ENCODE measurements around the gene HEATR1. TPM values are rescaled to one million over a fixed set of nuclear protein-coding genes. Genes with fewer than 3 reads are reported as not detected.

Gene HEATR1
- total and polyA plus RNA-seq, 4 donors: 11.6 to 30.9 (median 19.8) TPM

DNA sequence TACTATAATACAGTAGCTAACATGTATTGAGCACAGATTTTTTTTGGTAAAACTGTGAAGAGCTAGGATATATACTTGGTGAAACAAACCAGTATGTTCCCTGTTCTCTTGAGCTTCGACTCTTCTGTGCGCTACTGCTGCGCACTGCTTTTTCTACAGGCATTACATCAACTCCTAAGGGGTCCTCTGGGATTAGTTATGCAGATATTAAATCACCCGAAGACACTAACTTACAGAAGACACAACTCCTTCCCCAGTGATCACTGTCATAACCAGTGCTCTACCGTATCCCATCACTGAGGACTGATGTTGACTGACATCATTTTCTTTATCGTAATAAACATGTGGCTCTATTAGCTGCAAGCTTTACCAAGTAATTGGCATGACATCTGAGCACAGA lies 55.9 kb downstream of the HEATR1 start:
- H3K4me3 ChIP-seq (ENCODE audit: low read depth, low read length): no peak overlapping the region
- peak in 1 of 6 donors; percentile 26 for DNase-seq (ENCODE audit: low read depth in 4 of 6, low spot score in 6 of 6)
- H3K36me3 ChIP-seq (ENCODE audit: control insufficient read depth, insufficient read depth, low read length): peaks cover 44% of the 10 kb centered on the region
- WGBS (ENCODE audit: insufficient coverage): 60% methylated on average over 1 of the region's 6 CpGs
- no peaks in the 10 kb centered on the region for H3K4me1 ChIP-seq (ENCODE audit: control insufficient read depth, insufficient read depth, low read length)
- H3K27me3 ChIP-seq (ENCODE audit: control insufficient read depth, insufficient read depth, low read length): no peaks in the 10 kb centered on the region
- H3K27ac ChIP-seq (ENCODE audit: low read depth, low read length): no peak overlapping the region
- H3K9me3 ChIP-seq (ENCODE audit: control insufficient read depth, insufficient read depth, low read length): no peaks in the 10 kb centered on the region

DNA sequence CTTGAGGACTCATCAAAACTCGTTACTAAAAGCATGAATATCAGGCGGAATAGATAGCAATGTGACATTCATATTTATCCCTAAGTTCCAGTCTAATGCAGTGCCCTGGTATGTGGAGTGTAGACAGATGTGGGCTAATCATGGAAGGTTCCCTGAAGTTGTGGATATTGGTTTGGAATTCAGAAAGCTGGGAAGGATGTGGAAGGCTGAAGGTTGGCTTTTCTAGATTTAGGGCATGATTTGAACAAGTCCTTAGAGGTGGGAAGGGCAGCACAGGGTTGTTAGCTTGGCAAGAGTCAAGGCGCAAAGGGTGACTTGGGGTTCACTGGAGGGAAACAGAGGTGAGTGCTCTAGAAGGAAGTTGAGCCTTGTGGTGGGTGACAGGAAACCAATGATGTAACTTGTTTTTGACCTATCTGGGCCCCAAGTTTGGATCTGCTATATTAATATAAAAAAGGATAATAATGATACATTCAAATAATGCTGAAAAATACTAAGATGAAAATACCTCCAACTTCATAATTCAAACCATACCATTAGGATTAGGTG lies 58.6 kb downstream of the HEATR1 start:
- WGBS (ENCODE audit: insufficient coverage): 100% methylated on average over 1 of the region's 3 CpGs
- Histone ChIP-seq H3K27me3 (ENCODE audit: control insufficient read depth, insufficient read depth, low read length) (no peaks in the 10 kb centered on the region), H3K27ac (ENCODE audit: low read depth, low read length) (no peak overlapping the region), H3K4me1 (ENCODE audit: control insufficient read depth, insufficient read depth, low read length) (no peaks in the 10 kb centered on the region), H3K9me3 (ENCODE audit: control insufficient read depth, insufficient read depth, low read length) (no peaks in the 10 kb centered on the region), H3K4me3 (ENCODE audit: low read depth, low read length) (no peak overlapping the region), H3K36me3 (ENCODE audit: control insufficient read depth, insufficient read depth, low read length) (peaks cover 49% of the 10 kb centered on the region)
- DNase-seq (ENCODE audit: low read depth in 4 of 6, low spot score in 6 of 6): no peak

- Histone ChIP-seq H3K27me3 (ENCODE audit: control insufficient read depth, insufficient read depth, low read length) (no peaks in the 10 kb centered on the region), H3K36me3 (ENCODE audit: control insufficient read depth, insufficient read depth, low read length) (peaks cover 50% of the 10 kb centered on the region), H3K4me1 (ENCODE audit: control insufficient read depth, insufficient read depth, low read length) (no peaks in the 10 kb centered on the region), H3K27ac (ENCODE audit: low read depth, low read length) (no peak overlapping the region), H3K9me3 (ENCODE audit: control insufficient read depth, insufficient read depth, low read length) (no peaks in the 10 kb centered on the region), H3K4me3 (ENCODE audit: low read depth, low read length) (no peak overlapping the region)
- DNase-seq (ENCODE audit: low read depth in 4 of 6, low spot score in 6 of 6): no peak
- WGBS (ENCODE audit: insufficient coverage): 91% methylated on average over 15 of the region's 16 CpGs
Observed at GRCh38 chr1:236543065-236543669, 61.1 kb downstream of the HEATR1 start.

GRCh38 chr1:236541710-236542109 lies 62.6 kb downstream of the HEATR1 start:
- WGBS (ENCODE audit: insufficient coverage): 100% methylated on average over 1 of the region's 4 CpGs
- H3K36me3 ChIP-seq (ENCODE audit: control insufficient read depth, insufficient read depth, low read length): peaks cover 42% of the 10 kb centered on the region
- H3K27me3 ChIP-seq (ENCODE audit: control insufficient read depth, insufficient read depth, low read length): no peaks in the 10 kb centered on the region
- H3K27ac ChIP-seq (ENCODE audit: low read depth, low read length): no peak overlapping the region
- no peak for DNase-seq (ENCODE audit: low read depth in 4 of 6, low spot score in 6 of 6)
- H3K9me3 ChIP-seq (ENCODE audit: control insufficient read depth, insufficient read depth, low read length): no peaks in the 10 kb centered on the region
- no peak overlapping the region for H3K4me3 ChIP-seq (ENCODE audit: low read depth, low read length)
- no peaks in the 10 kb centered on the region for H3K4me1 ChIP-seq (ENCODE audit: control insufficient read depth, insufficient read depth, low read length)

DNA sequence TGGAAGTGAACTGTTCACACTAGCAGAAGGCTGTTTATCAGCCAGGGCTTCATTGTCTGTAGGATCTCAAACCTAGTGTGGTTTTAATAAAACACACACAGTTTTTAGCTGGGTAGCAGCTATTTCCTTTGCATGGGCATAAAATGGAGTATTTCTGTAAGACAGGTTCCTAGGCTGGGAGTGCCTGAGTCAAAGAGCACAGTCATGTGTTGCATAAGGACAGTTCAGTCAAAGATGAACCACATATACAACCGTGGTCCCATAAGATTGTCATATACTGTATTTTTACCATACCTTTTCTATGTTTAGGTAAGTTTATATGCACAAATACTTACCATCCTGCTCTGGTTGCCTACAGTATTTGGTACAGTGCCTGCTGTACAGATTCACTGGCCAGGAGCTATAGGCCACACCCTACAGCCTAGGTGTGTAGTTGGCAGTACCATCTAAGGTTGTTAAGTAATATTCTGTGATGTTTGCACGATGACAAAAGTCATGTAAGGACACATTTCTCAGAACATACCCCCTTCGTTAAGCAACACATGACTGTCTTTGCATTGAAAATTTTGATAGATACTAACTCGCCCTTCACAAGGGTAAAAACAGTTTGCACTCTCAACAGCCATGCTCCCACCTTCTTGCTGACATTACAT lies 63.4 kb downstream of the HEATR1 start:
- Histone ChIP-seq H3K4me1 (ENCODE audit: control insufficient read depth, insufficient read depth, low read length) (peaks cover under 1% of the 10 kb centered on the region), H3K4me3 (ENCODE audit: low read depth, low read length) (no peak overlapping the region), H3K9me3 (ENCODE audit: control insufficient read depth, insufficient read depth, low read length) (no peaks in the 10 kb centered on the region), H3K27me3 (ENCODE audit: control insufficient read depth, insufficient read depth, low read length) (no peaks in the 10 kb centered on the region), H3K27ac (ENCODE audit: low read depth, low read length) (no peak overlapping the region), H3K36me3 (ENCODE audit: control insufficient read depth, insufficient read depth, low read length) (peaks cover 43% of the 10 kb centered on the region)
- WGBS (ENCODE audit: insufficient coverage): 100% methylated on average over 1 of the region's 4 CpGs
- DNase-seq (ENCODE audit: low read depth in 4 of 6, low spot score in 6 of 6): no peak

- Histone ChIP-seq H3K27me3 (ENCODE audit: control insufficient read depth, insufficient read depth, low read length) (no peaks in the 10 kb centered on the region), H3K9me3 (ENCODE audit: control insufficient read depth, insufficient read depth, low read length) (no peaks in the 10 kb centered on the region), H3K4me1 (ENCODE audit: control insufficient read depth, insufficient read depth, low read length) (peaks cover 4% of the 10 kb centered on the region), H3K27ac (ENCODE audit: low read depth, low read length) (no peak overlapping the region), H3K4me3 (ENCODE audit: low read depth, low read length) (no peak overlapping the region), H3K36me3 (ENCODE audit: control insufficient read depth, insufficient read depth, low read length) (peaks cover 21% of the 10 kb centered on the region)
- no peak for DNase-seq (ENCODE audit: low read depth in 4 of 6, low spot score in 6 of 6)
- 86% methylated on average over 3 of the region's 5 CpGs for WGBS (ENCODE audit: insufficient coverage)
Observed at GRCh38 chr1:236536540-236536939, 67.8 kb downstream of the HEATR1 start.

GRCh38 chr1:236535662-236536161 lies 68.6 kb downstream of the HEATR1 start:
- Histone ChIP-seq H3K9me3 (ENCODE audit: control insufficient read depth, insufficient read depth, low read length) (no peaks in the 10 kb centered on the region), H3K27ac (ENCODE audit: low read depth, low read length) (no peak overlapping the region), H3K4me3 (ENCODE audit: low read depth, low read length) (no peak overlapping the region), H3K27me3 (ENCODE audit: control insufficient read depth, insufficient read depth, low read length) (no peaks in the 10 kb centered on the region), H3K36me3 (ENCODE audit: control insufficient read depth, insufficient read depth, low read length) (peaks cover 21% of the 10 kb centered on the region), H3K4me1 (ENCODE audit: control insufficient read depth, insufficient read depth, low read length) (peaks cover 4% of the 10 kb centered on the region)
- DNase-seq (ENCODE audit: low read depth in 4 of 6, low spot score in 6 of 6): peak in 2 of 6 donors; percentile 29 to 63
- 53% methylated on average over 3 of the region's 6 CpGs for WGBS (ENCODE audit: insufficient coverage)

- WGBS (ENCODE audit: insufficient coverage): no CpG with 5 or more reads among the region's 1 CpG
- Histone ChIP-seq H3K27ac (ENCODE audit: low read depth, low read length) (no peak overlapping the region), H3K27me3 (ENCODE audit: control insufficient read depth, insufficient read depth, low read length) (no peaks in the 10 kb centered on the region), H3K4me1 (ENCODE audit: control insufficient read depth, insufficient read depth, low read length) (peaks cover 4% of the 10 kb centered on the region), H3K36me3 (ENCODE audit: control insufficient read depth, insufficient read depth, low read length) (peaks cover 20% of the 10 kb centered on the region), H3K9me3 (ENCODE audit: control insufficient read depth, insufficient read depth, low read length) (no peaks in the 10 kb centered on the region), H3K4me3 (ENCODE audit: low read depth, low read length) (no peak overlapping the region)
- DNase-seq (ENCODE audit: low read depth in 4 of 6, low spot score in 6 of 6): no peak
Observed at GRCh38 chr1:236535190-236535589, 69.1 kb downstream of the HEATR1 start.

DNA sequence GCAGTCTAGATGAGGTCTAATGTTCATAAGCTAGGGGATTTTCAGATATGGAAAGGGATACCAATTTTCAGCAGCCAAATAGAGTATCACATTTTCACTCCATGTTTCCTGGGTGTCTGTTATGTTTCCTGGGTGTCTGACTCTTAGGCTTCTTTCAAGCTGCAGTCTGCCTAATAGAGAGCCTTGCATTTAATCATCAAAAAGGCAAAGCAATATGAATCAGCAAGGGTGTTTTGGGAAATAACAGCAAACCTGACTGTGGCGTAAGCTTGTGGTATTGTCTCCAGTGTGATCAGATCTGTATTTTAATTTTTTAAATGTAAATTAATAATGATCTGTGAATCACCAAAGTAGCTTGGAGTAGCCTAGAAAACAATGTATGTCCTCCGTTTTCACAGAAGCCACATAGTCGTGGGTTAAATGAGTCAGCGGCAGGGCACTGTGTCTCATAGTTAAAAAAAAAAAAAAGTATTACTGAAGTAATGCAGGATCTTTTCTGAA lies 70.1 kb downstream of the HEATR1 start:
- H3K4me3 ChIP-seq (ENCODE audit: low read depth, low read length): no peak overlapping the region
- H3K4me1 ChIP-seq (ENCODE audit: control insufficient read depth, insufficient read depth, low read length): peaks cover 4% of the 10 kb centered on the region
- no peak overlapping the region for H3K27ac ChIP-seq (ENCODE audit: low read depth, low read length)
- no peaks in the 10 kb centered on the region for H3K9me3 ChIP-seq (ENCODE audit: control insufficient read depth, insufficient read depth, low read length)
- no peak for DNase-seq (ENCODE audit: low read depth in 4 of 6, low spot score in 6 of 6)
- peaks cover 16% of the 10 kb centered on the region for H3K36me3 ChIP-seq (ENCODE audit: control insufficient read depth, insufficient read depth, low read length)
- 100% methylated on average over 2 of the region's 4 CpGs for WGBS (ENCODE audit: insufficient coverage)
- H3K27me3 ChIP-seq (ENCODE audit: control insufficient read depth, insufficient read depth, low read length): no peaks in the 10 kb centered on the region
